DMS 273 treated with DMSO at 0.1 percent for 48 hours (cell line): ENCODE measurements around the gene PCP4L1.
"Not testable (repeated sequence)": the region's sequence is repeated elsewhere in the genome, so short reads cannot be mapped to it uniquely, and the experiment has no call there.

Experiments
- DNase-seq: peaks from one replicate; lab custom pipeline; 2025; lab: John Stamatoyannopoulos, UW

Gene PCP4L1

DNA sequence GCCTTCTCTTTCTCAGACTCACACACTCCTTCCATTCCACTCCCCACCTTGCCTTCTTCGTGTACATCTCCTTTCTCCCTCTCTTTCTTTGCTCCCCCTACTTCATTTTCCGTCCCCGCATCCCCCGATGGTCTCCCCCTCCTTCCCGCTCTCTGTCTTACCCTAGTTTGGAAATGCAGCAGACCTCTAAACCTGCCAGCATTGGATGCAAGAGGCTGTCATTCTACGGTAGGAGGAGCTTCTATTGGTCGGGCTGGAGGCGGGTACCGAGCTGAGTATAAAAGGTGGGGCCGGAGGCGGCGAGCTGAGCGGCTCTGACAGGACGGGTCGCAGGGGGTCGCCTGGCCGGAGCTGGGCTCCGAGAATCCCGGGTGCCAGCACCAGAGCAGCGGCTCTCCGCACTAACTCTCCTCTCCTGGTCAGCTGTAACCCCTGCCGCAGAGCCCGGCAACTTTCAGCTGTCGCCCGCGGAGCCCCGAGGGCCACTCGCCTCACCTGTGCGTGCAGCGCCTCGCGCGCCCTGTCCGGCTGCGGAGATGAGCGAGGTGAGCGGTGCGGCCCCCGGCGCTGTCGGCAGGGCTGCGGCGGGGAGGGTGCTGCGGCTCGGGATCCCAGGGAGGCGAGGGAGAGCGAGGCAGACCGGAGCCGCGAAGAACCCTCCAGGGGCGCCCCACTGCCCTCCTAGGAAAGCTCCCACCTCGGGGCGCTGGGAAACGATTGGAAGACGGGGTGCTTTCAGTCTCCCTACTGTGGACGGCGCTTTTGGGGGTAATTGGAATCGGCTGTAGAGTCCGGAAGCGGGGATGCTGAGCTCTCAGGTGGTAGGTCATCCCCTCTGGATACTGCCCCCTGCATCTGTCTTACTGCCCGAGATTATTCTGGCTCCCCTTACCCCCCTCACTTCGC, at the start of gene PCP4L1:
Gene PCP4L1, plus strand, starts transcription at position 307 of the 906 bp plus-strand sequence. Its CDS starts 230 bp downstream, at position 537.
- no peak for DNase-seq

DNA sequence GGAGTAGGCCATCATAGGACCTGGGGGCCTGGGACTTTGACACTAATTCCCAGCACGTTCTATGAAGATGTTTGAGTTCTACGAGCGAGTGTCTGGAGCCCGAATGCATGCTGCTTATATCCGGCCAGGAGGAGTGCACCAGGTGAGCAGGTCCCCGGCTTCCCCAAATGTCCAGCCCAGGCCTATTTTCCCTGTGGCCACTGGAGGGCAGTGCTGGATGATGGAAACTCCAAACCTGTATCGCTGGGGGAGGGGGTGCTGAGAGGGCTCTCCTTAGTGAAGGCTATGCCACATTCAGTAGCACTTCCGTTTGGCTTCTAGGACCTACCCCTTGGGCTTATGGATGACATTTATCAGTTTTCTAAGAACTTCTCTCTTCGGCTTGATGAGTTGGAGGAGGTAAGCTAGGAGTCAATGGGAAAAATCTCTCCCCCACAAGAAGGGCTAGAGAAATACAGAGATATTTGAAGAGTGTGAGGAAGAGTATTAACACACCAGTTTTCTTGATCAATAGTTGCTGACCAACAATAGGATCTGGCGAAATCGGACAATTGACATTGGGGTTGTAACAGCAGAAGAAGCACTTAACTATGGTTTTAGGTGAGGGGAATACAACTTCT, 48.6 kb upstream of the PCP4L1 start:
- peak; percentile 14 for DNase-seq

DNA sequence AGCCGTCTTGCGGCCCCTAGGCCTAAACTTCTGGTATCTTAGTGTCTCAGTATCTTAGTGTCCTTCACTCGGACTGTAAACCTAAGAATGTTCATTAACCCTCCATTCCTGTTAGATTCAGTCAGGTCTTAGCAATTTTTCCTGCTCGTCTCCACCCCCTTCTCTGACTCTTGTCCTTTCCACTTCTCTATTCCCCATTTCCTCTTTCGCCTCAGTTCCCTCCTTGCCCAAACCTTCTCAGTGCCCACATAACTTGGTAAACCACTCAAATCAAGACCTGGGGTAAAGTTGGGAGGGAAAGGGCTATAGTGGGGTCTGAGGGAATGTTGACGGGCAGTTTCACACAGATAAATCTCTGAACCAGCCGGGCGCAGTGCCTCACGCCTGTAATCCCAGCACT, 44.2 kb upstream of the PCP4L1 start:
- no peak for DNase-seq

DNA sequence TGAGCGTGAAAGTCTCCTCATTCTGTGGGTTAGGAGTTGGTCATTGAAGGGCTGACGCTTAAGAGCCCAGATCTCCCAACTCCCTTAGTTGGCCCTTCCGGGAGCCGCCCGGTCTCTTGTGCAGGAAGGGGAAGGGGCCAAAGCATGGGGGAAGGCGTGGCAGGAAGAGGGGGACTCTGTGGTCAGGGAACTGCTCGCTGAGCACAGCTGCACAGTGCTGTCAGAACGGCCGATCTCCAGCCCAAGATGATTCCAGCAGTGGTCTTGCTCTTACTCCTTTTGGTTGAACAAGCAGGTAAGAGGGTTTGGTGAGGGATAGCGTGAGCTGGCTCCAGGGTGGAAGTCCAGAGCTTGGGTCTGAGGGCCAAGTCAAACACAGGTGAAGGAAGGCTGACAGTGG, 43.5 kb upstream of the PCP4L1 start, which contains the start of gene FCER1G:
Gene FCER1G, plus strand, starts transcription at position 220 of the 400 bp plus-strand sequence. Its CDS starts 27 bp downstream, at position 247.
- DNase-seq, result no peak

DNA sequence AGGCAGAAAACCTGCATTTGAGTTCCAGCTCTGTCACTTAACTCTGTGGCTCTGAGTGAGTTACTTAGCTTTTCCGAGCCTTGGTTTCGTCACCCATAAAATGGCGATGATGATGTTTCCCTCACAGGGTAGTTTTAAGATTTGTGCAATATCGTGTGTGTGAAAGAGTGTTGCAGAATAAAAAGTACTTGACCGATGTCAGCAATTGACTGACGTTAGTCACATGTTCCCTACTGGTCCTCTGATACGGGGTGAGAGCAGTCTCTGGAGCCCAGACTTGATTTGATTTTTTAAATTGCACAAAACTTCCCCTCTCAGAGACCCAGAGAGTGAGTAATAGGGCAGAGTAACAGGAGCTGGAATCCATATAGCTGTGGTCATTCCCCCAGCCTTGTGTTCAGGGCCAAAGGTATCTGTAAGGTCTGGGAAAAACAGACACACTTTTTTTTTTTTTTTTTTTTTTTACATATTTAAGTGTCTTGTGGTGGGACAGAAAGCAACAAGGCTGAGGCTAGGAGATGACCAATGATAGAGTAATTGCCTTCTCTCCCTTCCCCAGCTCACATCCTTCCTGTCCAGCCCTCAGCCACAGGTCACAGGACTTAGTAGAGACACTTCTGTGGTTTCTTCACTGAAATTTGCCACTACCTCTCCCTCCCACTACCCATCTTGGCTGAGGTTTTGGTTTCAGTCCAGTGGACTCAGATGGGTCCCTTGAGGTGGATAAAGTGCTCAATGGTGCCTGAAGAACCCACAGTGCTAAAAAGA, 41.4 kb upstream of the PCP4L1 start:
- no peak for DNase-seq

DNA sequence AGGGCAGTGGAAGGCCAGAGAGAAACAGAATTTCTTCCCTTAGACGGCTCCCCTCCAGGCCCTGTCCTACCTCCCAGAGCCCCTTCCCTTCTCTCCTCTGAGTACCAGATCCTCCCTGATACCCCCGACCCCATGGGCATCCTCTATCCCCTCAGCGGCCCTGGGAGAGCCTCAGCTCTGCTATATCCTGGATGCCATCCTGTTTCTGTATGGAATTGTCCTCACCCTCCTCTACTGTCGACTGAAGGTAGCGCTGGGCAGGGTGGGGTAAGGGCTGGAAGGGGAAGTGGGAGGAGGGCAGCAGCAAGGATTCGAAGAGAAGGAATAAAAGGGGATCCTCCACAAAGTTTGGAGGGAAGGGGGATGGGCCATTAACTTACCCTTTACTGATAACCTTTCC, 40.7 kb upstream of the PCP4L1 start:
- DNase-seq, result no peak

DNA sequence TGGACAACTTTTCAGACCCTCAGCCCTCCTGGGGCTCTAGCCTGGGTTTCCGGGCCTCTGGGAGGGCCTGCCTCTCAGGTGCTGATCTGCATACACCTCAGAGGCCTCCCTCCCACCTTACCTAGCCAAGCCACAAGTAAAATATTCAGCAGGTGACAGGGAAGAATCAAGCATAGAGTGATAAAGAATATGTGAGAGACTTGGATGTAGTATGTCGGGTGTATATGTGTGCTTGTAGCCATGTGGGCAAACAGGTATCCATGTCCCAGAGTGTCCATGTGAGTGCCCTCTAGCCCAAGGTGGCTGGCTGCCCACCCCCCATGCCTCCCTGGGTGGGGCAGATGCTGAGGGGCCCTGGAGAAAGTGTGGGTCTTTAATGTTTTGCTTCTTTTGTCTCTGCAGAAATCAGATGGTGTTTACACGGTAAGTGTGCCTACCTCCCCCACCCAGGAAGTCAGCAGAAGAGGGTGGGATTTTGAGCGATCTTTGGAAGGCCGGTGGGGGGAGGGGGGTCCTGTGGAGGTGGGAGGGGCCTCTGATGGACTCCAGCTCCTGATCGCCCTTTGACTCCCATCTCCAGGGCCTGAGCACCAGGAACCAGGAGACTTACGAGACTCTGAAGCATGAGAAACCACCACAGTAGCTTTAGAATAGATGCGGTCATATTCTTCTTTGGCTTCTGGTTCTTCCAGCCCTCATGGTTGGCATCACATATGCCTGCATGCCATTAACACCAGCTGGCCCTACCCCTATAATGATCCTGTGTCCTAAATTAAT, 40.1 kb upstream of the PCP4L1 start:
- DNase-seq, result no peak

DNA sequence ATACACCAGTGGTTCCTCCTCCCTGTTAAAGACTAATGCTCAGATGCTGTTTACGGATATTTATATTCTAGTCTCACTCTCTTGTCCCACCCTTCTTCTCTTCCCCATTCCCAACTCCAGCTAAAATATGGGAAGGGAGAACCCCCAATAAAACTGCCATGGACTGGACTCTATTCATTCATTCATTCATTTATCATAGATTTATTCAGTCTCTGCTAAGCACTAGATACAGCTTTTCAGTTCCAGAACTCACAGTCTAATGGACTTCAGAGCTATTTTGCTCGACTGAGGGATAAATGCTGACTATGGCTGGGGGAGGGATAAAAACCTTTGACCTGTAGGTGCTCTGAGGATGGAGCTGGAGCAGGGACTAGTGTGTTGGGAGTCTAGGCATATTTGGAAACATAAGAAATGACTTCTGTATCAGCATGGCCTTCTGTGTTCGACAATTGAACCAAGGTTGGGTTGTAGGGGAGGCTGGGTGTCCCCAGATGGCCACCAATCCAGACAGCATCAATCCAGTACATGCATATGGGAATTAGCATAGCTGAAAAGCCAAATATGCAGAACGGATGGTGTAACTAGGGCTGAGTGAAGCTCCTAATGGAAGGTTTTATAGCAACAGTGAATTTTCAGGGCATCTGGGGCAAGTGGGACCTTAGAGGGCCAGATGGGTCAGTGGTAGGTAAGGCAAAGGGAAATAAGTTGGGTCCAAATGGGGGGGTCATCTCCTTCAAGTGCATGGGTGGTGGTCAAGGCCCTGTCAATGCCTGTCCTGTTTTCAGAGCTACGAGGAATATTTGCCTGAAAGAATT, 39.3 kb upstream of the PCP4L1 start:
- DNase-seq, result no peak

DNA sequence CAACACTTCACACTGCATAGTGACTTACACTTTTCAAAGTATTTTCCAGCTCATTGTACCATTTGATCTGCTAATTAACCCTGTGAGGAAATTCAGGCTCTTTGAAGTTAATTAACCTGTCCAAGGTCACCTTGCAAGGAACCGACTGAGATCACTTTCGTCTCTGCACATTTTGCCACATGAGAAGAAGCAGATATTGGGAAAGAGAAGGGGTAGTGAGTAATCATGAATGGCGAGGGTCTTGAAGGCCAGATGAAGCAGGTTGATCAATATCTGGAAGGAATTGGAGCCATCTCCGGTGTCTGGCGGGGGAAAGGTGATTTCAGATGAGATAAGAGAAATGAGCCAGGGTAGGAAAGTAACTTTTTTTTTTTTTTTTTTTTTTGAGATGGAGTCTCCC, 38.5 kb upstream of the PCP4L1 start:
- no peak for DNase-seq

DNA sequence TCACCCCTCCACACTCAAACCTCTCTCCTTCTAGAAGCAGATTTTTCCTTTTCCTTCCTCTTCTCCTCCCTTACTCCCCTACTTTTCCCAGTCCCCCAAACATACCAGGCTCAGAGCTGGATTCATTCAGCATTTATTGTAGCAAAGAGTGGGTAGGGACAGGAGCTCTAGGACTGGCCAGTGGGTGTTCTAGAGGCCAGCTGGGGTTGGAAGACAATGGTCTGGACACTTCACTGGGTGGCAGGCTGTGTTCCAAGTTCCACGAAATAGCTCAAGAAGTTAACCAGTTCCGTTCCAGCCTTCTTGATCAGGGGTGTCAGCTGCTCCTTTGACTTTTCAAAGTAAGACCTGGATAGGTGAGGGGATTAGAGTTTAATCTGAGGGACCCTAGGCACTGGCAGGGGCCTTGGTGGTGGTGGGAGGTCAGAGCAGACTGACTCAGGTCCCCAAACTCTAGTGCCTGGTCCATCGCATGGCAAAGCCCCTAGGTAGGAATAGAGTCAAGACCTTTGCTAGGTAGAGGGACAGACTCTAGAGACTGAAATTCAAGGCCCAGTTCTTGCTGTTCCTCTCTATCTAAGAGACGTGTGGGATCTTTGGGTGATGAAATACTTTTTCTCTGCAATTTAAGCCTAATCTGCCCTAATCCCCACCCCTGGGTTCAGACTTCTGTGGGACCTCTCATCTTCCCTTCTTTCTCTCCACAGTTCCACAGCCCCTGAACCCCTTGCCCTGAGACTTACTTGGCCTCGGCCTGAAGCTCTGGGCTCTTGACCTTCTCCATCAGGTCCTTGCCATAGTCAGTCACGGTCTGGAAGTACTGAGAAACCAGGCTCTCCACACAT, 36.1 kb upstream of the PCP4L1 start:
- no peak for DNase-seq

DNA sequence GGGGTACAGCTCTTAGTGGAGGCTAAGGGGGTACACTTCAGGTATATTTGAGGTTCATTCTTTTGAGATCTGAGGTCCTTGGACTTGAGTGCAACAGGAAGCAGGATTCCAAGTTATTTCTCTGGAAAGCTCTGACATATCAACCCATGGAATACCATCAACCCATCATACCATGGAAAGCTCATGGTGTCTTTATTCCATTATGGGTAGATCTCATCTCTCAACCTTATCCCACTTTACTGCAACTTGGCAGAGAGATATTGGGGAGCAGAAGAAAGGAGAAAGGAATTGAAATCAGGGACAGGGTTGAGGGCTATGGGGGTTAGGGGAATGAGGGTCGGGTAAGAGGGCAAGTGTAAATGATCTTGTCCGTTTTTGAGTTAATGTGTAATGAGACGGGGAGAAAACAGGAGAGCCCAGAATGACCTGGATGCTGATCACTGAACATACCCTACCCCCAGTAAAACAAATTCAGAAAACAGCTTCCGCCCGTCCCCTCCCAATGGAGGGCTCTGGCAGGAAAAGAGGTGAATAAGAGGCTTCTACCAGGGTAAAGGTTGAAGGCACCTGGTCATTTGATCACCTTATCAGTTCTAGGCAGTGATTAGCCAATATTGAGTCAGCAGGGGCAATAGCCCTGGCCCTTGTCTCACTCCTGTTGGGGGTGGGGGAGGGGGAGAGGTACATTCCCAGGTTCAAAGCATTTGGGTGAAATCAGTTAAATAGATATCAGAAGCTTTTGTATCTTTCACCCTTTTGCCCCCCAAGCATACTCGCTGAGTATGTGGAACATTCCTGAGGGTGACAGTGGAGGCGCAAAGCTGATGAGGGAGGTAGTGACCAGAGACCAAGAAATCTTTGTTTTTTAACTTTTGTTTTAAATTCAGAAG, 34.5 kb upstream of the PCP4L1 start:
- no peak for DNase-seq

DNA sequence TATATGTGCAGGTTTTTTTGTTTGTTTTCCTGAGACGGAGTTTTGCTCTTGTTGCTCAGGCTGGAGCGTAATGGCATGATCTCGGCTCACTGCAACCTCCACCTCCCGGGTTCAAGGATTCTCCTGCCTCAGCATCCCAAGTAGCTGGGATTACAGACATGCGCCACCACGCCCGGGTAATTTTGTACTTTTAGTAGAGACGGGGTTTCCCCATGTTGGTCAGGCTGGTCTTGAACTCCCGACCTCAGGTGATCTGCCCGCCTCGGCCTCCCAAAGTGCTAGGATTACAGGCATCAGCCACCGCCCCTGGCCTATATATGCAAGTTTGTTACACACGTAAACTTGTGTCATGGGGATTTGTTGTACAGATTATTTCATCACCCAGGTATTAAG, 33.9 kb upstream of the PCP4L1 start:
- not testable (repeated sequence) for DNase-seq

DNA sequence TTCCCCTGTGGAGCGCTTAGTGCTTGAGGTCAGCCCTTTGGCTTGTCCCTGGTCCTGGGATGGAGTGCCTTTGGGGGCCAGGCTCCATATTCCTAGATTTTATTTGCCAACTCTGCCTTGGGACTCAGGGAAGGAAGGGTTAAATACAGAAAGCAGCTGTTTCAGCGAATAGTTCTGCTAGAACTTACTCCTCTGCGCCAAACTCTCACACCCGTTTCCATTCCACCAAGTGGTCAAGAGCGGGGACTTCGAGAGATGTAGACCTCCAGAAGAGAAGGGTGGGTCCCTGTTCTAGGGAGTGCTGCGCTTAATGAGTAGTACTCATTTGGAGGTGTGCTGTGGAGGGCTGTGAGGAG, 33.4 kb upstream of the PCP4L1 start:
- no peak for DNase-seq

DNA sequence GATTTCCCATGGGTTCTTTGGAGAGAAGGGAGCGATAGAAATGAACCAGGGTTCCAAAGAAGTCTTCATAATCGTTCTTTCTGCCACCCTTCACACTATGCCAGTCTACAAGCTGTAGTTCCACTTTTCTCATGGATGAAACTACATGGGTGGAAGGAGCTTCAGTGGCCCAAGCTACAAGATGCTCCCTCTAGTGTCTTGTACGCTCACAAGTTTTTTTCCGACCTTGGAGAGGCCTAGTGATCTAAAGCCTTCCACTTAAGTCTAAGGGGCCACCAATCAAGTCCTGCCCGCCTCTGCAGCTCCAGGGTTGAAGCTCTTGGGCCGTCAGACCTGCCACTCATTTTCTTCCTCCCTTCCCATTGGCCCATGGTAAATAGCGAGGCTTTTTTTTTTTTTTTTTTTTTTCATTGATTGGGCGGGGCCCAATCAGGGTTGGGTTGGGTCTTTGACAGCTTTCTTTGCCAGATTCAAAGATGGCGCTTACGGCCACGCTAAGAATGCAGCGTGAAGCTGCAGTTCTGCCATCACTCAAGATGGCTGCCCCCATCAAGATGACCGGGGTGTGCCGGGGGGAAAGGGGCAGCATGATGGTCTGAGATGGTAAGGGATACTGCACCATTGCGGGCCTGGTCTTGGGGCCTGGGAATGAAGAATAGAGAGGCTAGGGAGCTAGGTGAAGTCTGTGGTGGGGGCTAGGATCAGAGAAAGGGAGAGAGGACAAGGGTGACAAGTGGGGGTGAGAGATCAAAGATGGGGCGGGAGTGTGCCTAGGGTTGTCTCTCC, 32.8 kb upstream of the PCP4L1 start, which contains the start of gene TOMM40L:
Gene TOMM40L, plus strand, starts transcription at position 527 of the 786 bp plus-strand sequence. CDS start 430 bp downstream, outside the sequence.
- DNase-seq, result peak; percentile 99

DNA sequence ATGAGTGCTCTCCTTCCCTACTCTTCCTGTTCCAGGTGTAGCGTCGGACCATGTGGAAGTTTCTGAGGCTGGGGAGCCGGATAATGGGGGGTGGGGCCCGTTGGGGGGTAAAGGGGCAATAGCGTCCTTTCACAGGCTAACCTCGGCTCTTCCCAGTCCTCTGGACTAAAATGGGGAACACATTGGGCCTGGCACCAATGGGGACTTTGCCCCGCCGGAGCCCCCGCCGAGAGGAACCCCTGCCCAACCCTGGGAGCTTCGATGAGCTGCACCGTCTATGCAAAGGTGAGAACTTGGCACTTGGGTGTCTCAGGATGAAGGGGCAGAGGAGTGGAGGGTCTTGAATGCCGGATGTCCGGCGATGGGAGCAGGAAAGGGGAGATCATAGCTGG, 32.2 kb upstream of the PCP4L1 start:
- DNase-seq, result no peak

DNA sequence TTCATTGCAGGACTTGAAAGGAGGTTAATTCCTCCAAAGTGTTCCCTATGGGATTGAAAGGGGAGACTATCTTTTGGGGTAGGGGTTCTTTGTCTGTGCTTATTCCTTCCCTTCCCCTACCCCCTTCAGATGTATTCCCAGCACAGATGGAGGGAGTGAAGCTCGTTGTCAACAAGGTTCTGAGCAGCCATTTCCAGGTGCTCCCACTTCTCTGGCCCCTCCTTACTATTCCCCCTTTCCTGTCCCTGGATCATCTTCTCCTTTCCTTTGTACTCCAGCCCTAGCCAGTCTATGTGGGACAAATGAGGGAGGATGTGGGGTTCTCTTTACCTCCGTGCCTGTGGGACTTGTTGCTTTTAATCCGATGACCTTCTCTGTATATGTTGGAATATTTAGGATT, 31.8 kb upstream of the PCP4L1 start:
- no peak for DNase-seq

DNA sequence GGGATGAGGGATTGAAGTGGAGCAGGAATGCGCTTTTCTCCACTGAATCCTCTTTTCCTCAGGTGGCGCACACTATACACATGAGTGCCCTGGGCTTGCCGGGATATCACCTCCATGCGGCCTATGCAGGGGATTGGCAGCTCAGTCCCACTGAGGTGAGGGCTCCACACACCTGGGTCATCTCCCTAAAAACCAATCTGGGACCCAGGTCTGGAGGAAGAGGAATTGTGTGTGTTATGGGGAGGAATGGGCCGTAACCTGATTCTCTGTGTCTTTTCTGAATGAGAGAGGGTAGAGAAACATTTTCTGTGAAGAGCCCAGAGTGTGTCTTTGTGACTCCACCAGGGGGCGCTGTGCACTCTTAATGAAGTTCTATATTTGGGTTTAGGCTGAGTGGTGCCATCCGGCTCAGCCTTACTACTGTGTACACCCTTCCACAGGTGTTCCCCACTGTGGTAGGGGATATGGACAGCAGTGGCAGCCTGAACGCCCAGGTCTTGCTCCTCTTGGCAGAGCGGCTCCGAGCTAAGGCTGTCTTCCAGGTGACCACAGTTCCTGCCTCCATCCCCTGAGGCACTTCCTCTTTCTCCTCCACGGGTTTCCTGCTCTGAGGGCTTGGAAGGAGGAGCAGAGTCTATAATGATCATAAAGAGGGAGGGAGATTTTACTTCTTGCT, 31.2 kb upstream of the PCP4L1 start:
- DNase-seq, result peak; percentile 36

DNA sequence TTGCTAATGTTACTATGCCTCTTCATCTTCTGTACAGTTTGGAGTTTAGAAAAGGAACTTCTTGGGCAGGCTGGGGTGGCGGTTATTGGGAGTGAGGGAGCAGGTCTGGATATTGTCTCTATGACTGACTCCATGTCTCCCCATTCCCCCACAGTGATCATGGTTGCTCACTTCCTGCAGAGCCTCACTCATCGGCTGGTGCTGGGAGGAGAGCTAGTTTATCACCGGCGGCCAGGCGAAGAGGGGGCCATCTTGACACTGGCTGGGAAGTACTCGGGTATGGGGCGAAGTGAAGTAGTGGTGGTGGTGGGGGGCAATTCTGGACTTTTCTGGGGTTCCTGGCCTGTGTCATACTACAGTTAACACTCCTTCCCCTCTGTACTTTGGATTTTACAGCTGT, 30.5 kb upstream of the PCP4L1 start:
- DNase-seq, result no peak
